Astrocyte (in vitro differentiated cells and primary cell): ENCODE measurements around the gene CDC6. TPM values are rescaled to one million over a fixed set of nuclear protein-coding genes. Genes with fewer than 3 reads are reported as not detected.

Experiments used
- DNase-seq: peaks from one replicate; pipeline ENCODE4 v3.0.0-alpha.2; 2010; ENCODE audit warnings: low read depth
- FAIRE-seq: peaks from 2 replicates; lab custom pipeline; 2011; peaks lifted over from hg19 to GRCh38; lab: Jason Lieb, UNC
- H2AFZ ChIP-seq: 2 replicates; pipeline ENCODE4 v1.6.0; 2012; ENCODE audit warnings: low read depth, low read length, inconsistent platforms
- H3K27ac ChIP-seq: 2 replicates; pipeline ENCODE4 v1.5.1; 2011; ENCODE audit warnings: low read depth, low read length, inconsistent platforms
- H3K27me3 ChIP-seq: 2 replicates; pipeline ENCODE4 v1.6.0; 2011; ENCODE audit warnings: low read length, inconsistent platforms; ENCODE audit not compliant: insufficient read depth
- H3K36me3 ChIP-seq: 2 replicates; pipeline ENCODE4 v1.5.1; 2011; ENCODE audit warnings: low read length, inconsistent platforms; ENCODE audit not compliant: insufficient read depth
- H3K4me1 ChIP-seq: 2 replicates; pipeline ENCODE4 v1.5.1; 2011; ENCODE audit warnings: low read length, inconsistent platforms; ENCODE audit not compliant: insufficient read depth
- H3K4me2 ChIP-seq: 2 replicates; pipeline ENCODE4 v1.6.0; 2012; ENCODE audit warnings: low read length, inconsistent platforms
- H3K4me3 ChIP-seq: 2 replicates; pipeline ENCODE4 v1.5.1; 2011; ENCODE audit warnings: low read depth, mild to moderate bottlenecking, low read length, inconsistent platforms; ENCODE audit not compliant: insufficient read depth
- H3K79me2 ChIP-seq: 2 replicates; pipeline ENCODE4 v1.6.0; 2012; ENCODE audit warnings: mild to moderate bottlenecking, low read length, inconsistent platforms; ENCODE audit not compliant: insufficient read depth
- H3K9ac ChIP-seq: 2 replicates; pipeline ENCODE4 v1.6.0; 2012; ENCODE audit warnings: mild to moderate bottlenecking, low read length, inconsistent platforms
- H3K9me3 ChIP-seq: 2 replicates; pipeline ENCODE4 v1.5.1; 2012; ENCODE audit warnings: low read depth, mild to moderate bottlenecking, low read length, inconsistent platforms; ENCODE audit not compliant: insufficient read depth
- H4K20me1 ChIP-seq: 2 replicates; pipeline ENCODE4 v1.6.0; 2012; ENCODE audit warnings: low read length, inconsistent platforms; ENCODE audit not compliant: insufficient read depth
- H3K27ac Mint-ChIP-seq: one replicate; pipeline ENCODE4 v1.8.0; 2021; ENCODE audit warnings: mild to moderate bottlenecking, mixed read lengths; ENCODE audit not compliant: unreplicated experiment
- H3K27me3 Mint-ChIP-seq: one replicate; pipeline ENCODE4 v1.8.0; 2021; ENCODE audit warnings: low read depth, mixed read lengths; ENCODE audit not compliant: unreplicated experiment
- H3K36me3 Mint-ChIP-seq: one replicate; pipeline ENCODE4 v1.8.0; 2021; ENCODE audit warnings: low read depth, mixed read lengths; ENCODE audit not compliant: unreplicated experiment
- H3K4me1 Mint-ChIP-seq: one replicate; pipeline ENCODE4 v1.8.0; 2021; ENCODE audit warnings: low read depth, mixed read lengths; ENCODE audit not compliant: unreplicated experiment
- H3K4me3 Mint-ChIP-seq: one replicate; pipeline ENCODE4 v1.8.0; 2021; ENCODE audit warnings: mild to moderate bottlenecking, moderate library complexity, mixed read lengths; ENCODE audit not compliant: unreplicated experiment
- H3K9me3 Mint-ChIP-seq: one replicate; pipeline ENCODE4 v1.8.0; 2021; ENCODE audit warnings: mild to moderate bottlenecking, mixed read lengths; ENCODE audit not compliant: unreplicated experiment
- EZH2 ChIP-seq: IDR thresholded peaks from 2 replicates; pipeline ENCODE4 v1.6.1; 2012; ENCODE audit warnings: mild to moderate bottlenecking, low read length, inconsistent platforms; ENCODE audit not compliant: insufficient read depth
- total RNA-seq: library from RNA; stranded (reverse); gene quantifications from 2 replicates; pipeline ENCODE4 v1.2.1, GENCODE V29; 2021
- TF ChIP-seq, protein P1 (sequence below): IDR thresholded peaks from 2 replicates; pipeline ENCODE4 v1.5.1; 2011; ENCODE audit warnings: low read depth, mild to moderate bottlenecking, inconsistent platforms, low read length, moderate library complexity; ENCODE audit not compliant: insufficient read depth

Gene CDC6
- total RNA-seq, 1 donor from 2014 or later = 14.4 TPM

DNA sequence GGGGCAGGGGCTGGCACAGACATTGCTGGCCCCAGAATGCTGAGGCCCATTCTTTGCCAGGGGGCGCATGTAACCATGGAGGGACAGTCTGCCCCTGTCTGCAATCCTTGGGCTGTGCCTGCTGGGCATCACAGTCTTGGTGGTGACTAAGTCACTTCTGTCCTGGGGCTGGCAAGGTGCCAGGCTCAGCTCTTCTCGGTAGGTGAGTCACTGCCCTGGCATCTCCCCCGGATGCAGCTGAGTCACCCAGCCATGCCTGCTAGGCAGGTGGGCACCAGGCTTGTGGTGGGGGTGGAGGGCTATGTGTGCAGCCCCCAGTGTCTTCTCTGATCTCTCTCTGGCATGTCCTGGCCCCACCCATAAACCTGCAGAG is 26.9 kb downstream of the CDC6 start:
- H3K4me3 ChIP-seq = no peak overlapping the region
- H3K9me3 ChIP-seq = no peaks in the 10 kb centered on the region
- no peak overlapping the region for H3K27ac ChIP-seq
- Mint-ChIP-seq H3K36me3 (peaks cover 2% of the 10 kb centered on the region), H3K27me3 (no peaks in the 10 kb centered on the region), H3K4me1 (peaks cover 49% of the 10 kb centered on the region), H3K9me3 (no peaks in the 10 kb centered on the region), H3K27ac (peak overlapping the region; percentile 94), H3K4me3 (peak overlapping the region; percentile 68)
- TF ChIP-seq, protein P1, sequence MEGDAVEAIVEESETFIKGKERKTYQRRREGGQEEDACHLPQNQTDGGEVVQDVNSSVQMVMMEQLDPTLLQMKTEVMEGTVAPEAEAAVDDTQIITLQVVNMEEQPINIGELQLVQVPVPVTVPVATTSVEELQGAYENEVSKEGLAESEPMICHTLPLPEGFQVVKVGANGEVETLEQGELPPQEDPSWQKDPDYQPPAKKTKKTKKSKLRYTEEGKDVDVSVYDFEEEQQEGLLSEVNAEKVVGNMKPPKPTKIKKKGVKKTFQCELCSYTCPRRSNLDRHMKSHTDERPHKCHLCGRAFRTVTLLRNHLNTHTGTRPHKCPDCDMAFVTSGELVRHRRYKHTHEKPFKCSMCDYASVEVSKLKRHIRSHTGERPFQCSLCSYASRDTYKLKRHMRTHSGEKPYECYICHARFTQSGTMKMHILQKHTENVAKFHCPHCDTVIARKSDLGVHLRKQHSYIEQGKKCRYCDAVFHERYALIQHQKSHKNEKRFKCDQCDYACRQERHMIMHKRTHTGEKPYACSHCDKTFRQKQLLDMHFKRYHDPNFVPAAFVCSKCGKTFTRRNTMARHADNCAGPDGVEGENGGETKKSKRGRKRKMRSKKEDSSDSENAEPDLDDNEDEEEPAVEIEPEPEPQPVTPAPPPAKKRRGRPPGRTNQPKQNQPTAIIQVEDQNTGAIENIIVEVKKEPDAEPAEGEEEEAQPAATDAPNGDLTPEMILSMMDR = no peak
- no peak for TF ChIP-seq EZH2
- no peak overlapping the region for H3K9ac ChIP-seq
- FAIRE-seq (peak; percentile 34), DNase-seq (peak; percentile 80)
- peak overlapping the region; percentile 72 for H3K4me2 ChIP-seq
- peaks cover 14% of the 10 kb centered on the region for H3K79me2 ChIP-seq
- H3K36me3 ChIP-seq = no peaks in the 10 kb centered on the region
- no peaks in the 10 kb centered on the region for H3K27me3 ChIP-seq
- no peak overlapping the region for H2AFZ ChIP-seq
- peaks cover 72% of the 10 kb centered on the region for H3K4me1 ChIP-seq
- peaks cover 7% of the 10 kb centered on the region for H4K20me1 ChIP-seq

DNA sequence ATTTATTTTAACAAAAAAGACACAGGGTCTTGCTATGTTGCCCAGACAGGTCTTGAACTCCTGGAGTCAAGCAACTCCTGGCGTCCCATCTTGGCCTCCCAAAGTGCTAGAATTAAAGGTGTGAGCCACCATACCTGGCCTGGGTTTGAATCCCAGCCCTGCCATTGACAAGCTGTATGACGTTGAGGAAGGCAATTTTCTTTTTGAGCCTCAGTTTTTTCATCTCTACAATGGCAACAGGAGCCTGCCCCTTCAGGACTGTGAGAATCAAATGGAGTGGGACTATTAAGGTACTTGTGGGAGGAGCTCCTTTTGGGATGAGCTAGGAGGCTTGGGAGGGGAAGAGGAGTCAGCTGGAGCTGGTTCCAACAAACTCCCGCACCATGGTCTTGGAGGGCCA is 27.5 kb downstream of the CDC6 start:
- no peak overlapping the region for H3K9ac ChIP-seq
- peaks cover 76% of the 10 kb centered on the region for H3K4me1 ChIP-seq
- DNase-seq = no peak
- no peak for FAIRE-seq
- H3K4me3 Mint-ChIP-seq = no peak overlapping the region
- H3K4me3 ChIP-seq = no peak overlapping the region
- H3K4me1 Mint-ChIP-seq = peaks cover 51% of the 10 kb centered on the region
- no peaks in the 10 kb centered on the region for H3K27me3 Mint-ChIP-seq
- peaks cover 21% of the 10 kb centered on the region for H3K79me2 ChIP-seq
- H3K9me3 Mint-ChIP-seq = no peaks in the 10 kb centered on the region
- peaks cover 2% of the 10 kb centered on the region for H3K36me3 Mint-ChIP-seq
- no peaks in the 10 kb centered on the region for H3K9me3 ChIP-seq
- H3K27ac ChIP-seq = no peak overlapping the region
- H3K36me3 ChIP-seq = no peaks in the 10 kb centered on the region
- TF ChIP-seq EZH2 = no peak
- TF ChIP-seq, protein P1 = no peak
- peaks cover 13% of the 10 kb centered on the region for H4K20me1 ChIP-seq
- H2AFZ ChIP-seq = no peak overlapping the region
- no peaks in the 10 kb centered on the region for H3K27me3 ChIP-seq
- peak overlapping the region; percentile 12 for H3K4me2 ChIP-seq
- peak overlapping the region; percentile 50 for H3K27ac Mint-ChIP-seq

DNA sequence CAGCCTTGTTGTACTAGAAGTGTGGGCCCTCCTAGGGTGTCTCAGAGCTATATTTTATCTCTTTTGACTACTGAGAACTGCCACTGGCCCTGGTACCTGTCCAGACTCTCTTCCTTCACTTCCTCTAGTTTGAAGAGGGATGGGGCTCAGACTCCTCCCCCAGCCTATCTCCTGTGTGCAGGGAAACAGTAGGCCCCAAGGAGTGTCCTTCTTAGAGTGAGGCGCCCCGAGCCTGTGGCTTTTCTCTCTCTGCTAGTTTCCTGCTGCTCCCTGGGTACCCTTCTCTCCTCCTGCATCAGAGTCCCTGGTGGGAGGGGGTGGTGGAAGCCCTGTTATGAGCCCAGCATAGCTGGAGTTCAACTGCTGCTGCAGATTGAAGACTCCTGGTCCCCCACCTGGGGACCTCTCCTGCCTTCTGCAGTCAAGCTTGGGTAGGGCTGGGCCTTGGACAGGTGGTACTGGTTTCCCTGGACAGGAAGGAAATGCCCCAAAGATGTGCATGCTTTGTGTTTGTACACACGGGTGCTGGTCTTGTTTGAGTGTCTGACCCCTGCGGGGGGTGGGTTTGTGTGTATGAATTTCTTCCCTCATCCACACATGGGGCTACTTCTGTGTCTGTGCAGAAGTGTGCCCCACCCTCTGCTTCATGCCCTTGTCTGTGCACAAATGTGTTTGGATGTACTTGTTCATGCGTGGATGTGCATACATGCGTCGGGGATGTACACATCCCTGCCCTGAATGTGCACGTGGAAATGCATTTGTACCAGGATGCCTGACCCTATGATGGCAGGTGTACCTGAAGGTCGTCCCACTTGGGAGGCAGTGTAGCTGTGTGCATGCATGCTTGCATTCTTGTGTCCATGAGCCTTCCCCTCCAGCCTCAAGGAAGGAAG is 28.2 kb downstream of the CDC6 start:
- Mint-ChIP-seq H3K4me1 (peaks cover 53% of the 10 kb centered on the region), H3K9me3 (no peaks in the 10 kb centered on the region)
- FAIRE-seq = no peak

More for the DNA sequence above, 28.2 kb downstream of the CDC6 start:
- peaks cover 28% of the 10 kb centered on the region for H3K79me2 ChIP-seq
- Mint-ChIP-seq H3K27ac (peak overlapping the region; percentile 47), H3K36me3 (peaks cover 2% of the 10 kb centered on the region), H3K27me3 (no peaks in the 10 kb centered on the region), H3K4me3 (peak overlapping the region; percentile 35)
- peak overlapping the region; percentile 36 for H3K9ac ChIP-seq
- TF ChIP-seq, protein P1 = no peak
- no peak for TF ChIP-seq EZH2
- H3K4me2 ChIP-seq = peak overlapping the region; percentile 96
- H3K27ac ChIP-seq = peak overlapping the region; percentile 87
- H3K36me3 ChIP-seq = no peaks in the 10 kb centered on the region
- no peaks in the 10 kb centered on the region for H3K27me3 ChIP-seq
- DNase-seq = no peak
- no peaks in the 10 kb centered on the region for H3K9me3 ChIP-seq
- peaks cover 17% of the 10 kb centered on the region for H4K20me1 ChIP-seq
- peaks cover 83% of the 10 kb centered on the region for H3K4me1 ChIP-seq
- no peak overlapping the region for H3K4me3 ChIP-seq
- H2AFZ ChIP-seq = no peak overlapping the region
